ENCODE results near the gene SPAG7.
A peak's percentile ranks its signal among the peaks of the same experiment; 100 is the strongest.

Gene SPAG7

GRCh38 chr17:4967539-4968485 lies at the start of gene SPAG7:
TSS of gene SPAG7 (minus strand) at chr17:4967817. CDS start at chr17:4967804, 13 bp downstream.
- peak; percentile 95 for DNase-seq (ENCODE audit: low spot score)

DNA sequence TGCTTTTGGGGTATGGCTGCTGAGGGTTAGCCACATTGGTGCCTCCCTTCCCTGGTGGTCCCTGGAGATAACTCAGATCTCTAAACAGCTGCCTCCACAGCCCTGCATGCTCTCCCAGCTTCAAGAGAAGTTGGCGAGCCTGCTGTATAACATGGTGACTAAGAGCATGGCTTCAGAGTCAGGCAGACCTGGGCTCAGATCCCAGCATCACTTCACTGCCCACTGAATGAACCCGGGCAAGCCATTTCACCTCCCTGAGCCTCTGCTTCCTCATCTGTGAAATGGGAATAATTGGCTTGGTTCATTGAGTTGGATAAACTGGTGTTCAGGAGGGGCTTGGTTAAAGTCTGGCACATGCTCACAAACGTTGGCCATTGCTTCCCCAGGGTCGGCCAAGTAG lies 46.7 kb upstream of the SPAG7 start:
- no peak for DNase-seq (ENCODE audit: low spot score)

DNA sequence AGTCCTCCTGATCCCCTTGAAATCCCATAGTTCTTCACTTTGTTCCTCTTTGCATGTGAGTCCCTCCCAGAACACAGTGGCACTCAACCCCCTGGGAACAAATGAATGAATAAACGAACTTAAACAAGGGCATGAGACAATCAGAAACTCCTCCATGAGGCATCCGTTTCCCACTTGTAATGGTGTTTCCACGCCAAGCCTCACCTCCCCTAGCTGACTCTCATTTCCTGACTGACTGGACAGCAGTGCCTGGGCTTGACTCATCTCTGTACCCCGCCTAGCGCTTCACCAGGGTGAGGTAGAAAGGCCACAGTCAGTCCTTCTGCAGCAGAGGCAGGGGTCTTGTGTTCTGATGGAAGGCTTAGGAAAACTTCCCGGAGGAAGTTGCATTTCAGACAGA lies 44.3 kb upstream of the SPAG7 start:
- DNase-seq (ENCODE audit: low spot score), result no peak

GRCh38 chr17:5003214-5003867 lies 35.7 kb upstream of the SPAG7 start:
- no peak for DNase-seq (ENCODE audit: low spot score)

DNA sequence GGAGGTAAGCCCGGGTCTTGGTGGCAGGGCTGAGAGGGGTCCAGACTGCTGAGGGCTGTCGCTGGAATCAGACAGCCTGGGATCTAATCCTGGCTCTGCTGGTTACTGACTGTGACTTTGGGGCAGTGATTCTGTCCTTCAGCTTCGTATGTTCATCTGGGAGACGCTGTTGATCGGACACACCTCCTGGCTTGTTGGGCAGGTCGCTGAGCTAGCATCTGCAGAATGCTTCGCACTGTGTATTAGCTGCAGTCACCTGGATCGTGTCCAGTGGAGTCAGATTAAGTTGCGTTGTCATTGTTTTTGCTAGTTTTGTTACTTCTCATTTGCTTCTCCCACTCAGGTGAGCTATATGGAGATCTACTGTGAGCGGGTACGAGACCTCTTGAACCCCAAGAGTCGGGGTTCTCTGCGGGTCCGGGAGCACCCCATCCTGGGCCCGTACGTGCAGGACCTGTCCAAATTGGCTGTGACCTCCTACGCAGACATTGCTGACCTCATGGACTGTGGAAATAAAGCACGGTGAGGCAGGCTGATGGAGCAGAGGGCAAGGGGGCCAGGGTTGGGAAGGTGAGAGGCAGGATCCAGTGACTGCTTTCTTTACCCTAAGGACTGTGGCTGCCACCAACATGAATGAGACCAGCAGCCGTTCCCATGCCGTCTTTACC lies 34.6 kb upstream of the SPAG7 start:
- no peak for DNase-seq (ENCODE audit: low spot score)

- no peak for DNase-seq (ENCODE audit: low spot score)
Observed at GRCh38 chr17:5000237-5000639, 32.6 kb upstream of the SPAG7 start.

DNA sequence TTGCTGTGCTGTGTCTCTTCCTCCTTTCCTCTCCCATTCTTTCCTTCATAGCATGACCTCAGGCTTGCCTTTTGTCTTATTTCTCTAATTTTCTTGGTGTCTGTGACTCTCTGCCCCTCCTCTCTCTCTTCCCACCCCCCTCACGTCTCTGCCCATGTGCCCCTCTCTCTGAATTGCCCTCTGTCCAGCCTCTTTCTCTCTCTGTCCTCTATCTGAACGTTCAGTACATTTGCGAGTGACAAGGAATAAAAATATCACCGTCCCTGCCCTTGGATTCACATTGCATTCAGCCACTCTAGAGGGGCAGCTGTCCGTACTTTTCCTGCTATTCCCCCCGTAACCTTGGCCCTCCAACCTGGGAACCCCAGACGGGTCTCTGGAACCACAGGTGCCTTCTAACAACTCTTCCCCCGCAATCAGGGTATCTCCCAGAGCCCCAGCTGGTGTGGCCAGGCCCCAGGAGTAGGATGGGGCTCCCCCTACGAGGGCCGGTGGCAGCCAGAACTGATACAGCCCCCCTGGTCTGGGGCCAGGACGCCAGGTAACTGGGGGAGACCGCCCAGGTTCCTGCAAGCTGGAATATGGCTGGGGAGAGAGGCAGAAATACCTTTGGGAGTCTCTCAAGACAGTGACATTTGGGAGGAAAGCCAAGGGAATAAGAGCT lies 31.9 kb upstream of the SPAG7 start:
- no peak for DNase-seq (ENCODE audit: low spot score)

GRCh38 chr17:4998732-4999429 lies 31.3 kb upstream of the SPAG7 start:
- peak; percentile 73 for DNase-seq (ENCODE audit: low spot score)

DNA sequence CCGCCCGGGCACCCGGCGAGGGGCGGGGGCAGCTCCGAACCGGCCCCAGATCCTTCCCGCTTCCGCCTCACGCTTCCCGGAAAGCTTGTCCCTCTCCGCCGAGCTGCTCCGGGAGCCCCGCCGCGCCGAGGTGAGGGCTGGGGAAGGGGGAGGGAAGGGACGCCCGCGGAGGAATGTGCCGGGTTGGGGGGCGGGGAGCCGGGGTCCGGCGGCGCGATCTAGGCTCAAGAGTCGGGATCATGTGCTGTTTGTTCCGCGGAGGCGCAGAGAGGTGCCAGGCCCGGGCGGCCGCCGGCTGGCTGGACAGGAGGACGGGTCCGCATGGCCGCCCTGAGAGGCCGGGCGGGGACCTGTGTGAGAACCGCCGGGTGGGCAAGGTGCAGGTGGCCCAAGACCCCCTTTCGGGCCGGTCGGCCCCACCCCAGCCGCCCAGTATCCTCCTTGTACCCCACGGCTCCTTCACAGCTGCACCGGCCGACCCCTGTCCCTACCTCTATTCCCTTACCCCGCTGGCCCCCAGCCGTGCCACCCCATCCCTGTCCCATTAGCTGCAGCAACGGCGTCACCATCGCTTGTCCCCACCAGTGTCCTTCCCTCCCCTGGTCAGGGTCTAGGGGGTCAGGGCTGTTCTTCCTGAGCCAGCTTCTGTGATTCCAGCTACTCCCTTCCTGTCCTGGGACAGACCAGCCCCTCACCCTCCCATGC lies 30.6 kb upstream of the SPAG7 start:
- DNase-seq (ENCODE audit: low spot score), result peak; percentile 87

- DNase-seq (ENCODE audit: low spot score), result peak; percentile 99
Observed at GRCh38 chr17:4997302-4998026, 29.8 kb upstream of the SPAG7 start, which contains the start of the genes INCA1 and KIF1C. TSS of gene INCA1 (minus strand) at chr17:4997522. CDS start at chr17:4994437, 3,085 bp downstream. TSS of gene KIF1C (plus strand) at chr17:4997950. CDS start at chr17:5000247, 2,297 bp downstream.

- DNase-seq (ENCODE audit: low spot score), result no peak
Observed at GRCh38 chr17:4994081-4994595, 26.5 kb upstream of the SPAG7 start.

GRCh38 chr17:4987767-4988567 lies 20.4 kb upstream of the SPAG7 start:
- no peak for DNase-seq (ENCODE audit: low spot score)

GRCh38 chr17:4986951-4987766 lies 19.5 kb upstream of the SPAG7 start, which contains the start of gene CAMTA2:
TSS of gene CAMTA2 (minus strand) at chr17:4987675. CDS start at chr17:4986222, 1,453 bp downstream.
- peak; percentile 89 for DNase-seq (ENCODE audit: low spot score)

- no peak for DNase-seq (ENCODE audit: low spot score)
Observed at GRCh38 chr17:4986403-4986802, 18.8 kb upstream of the SPAG7 start.

DNA sequence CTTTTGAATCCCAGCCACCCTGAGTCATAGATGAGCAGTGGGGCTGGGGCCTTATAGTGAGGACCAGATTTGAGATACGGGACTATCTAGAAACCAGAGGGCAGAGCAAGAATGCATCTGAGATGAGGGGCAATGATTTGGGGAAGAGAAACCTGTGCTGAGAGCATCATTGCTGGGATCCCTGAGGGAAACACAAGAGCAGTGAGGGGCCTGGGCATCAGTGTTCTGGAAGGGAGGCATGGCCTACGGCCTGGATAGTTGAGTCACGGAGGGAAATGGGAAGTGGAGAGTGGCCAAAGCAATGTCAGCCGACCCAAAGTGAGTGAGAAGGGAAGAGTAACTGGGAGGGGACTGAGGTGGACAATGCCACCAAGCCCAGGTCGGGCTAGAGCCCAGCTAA lies 14.7 kb upstream of the SPAG7 start:
- DNase-seq (ENCODE audit: low spot score), result no peak

- peak; percentile 82 for DNase-seq (ENCODE audit: low spot score)
Observed at GRCh38 chr17:4980644-4981216, 13.1 kb upstream of the SPAG7 start.

DNA sequence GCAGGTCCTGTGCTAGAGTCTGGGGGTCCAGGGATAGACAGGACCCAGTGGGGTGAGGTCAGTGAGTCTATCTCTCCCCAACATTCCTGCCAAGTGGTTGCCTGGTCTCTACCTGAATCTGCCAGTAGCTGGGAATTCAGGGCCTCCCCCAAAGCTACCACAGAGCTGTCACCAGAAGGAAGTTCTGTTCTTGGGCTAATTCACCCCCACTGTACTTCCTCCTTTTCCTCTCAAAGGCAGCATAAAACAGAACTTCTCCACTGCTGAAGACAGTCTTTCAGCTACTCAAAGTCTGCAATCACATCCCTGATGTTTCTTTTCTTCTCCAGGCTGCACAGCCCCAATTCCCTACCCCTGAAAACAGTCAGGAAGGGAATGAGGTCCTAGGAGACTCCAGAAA lies 11.1 kb upstream of the SPAG7 start:
- no peak for DNase-seq (ENCODE audit: low spot score)

Data from iPS-NIHi11 (cell line).